K562 (cell line): ENCODE results near the gene PEDS1. TPM values are rescaled to one million over a fixed set of nuclear protein-coding genes. Genes with fewer than 3 reads are reported as not detected.
A peak's percentile ranks its signal among the peaks of the same experiment; 100 is the strongest.

Source experiments
- ATAC-seq: fragments of 200-7000 bp; cut with Tn5 transposase; 3 replicates; pipeline ENCODE4 v1.9.1; 2020; ENCODE audit warnings: moderate library complexity
- BruUV-seq: library from RNA; stranded (reverse); fragments of 400-500 nt; replicated peaks from 2 replicates; lab custom pipeline; 2021; lab: Mats Ljungman, UMichigan
- CTCF ChIA-PET: fragments of 300-600 bp; formaldehyde crosslinking; extraction: SDS; loops from one replicate; lab custom pipeline; 2021; ENCODE audit warnings: low intra/inter-chr PET ratio; lab: Yijun Ruan, JAX
- POLR2A ChIA-PET: fragments of 300-600, 350-650 bp; sonication (Branson Sonifier 250); formaldehyde crosslinking; extraction: SDS; loops from one replicate; lab custom pipeline; 2021; ENCODE audit warnings: antibody characterized with exemption, inconsistent platforms; lab: Yijun Ruan, JAX
- DNase-seq, 4 experiments: peaks; one replicate each; pipeline versions ENCODE4 v3.0.0 to v3.0.0-alpha.2; 2011 to 2018; ENCODE audit warnings: low spot score in 3 of 4, mixed read lengths in 3 of 4; ENCODE audit errors: extremely low read depth in 1 of 4
- FAIRE-seq: peaks from 2 replicates; lab custom pipeline; 2011; peaks lifted over from hg19 to GRCh38; lab: Jason Lieb, UNC
- H2AFZ ChIP-seq: 2 replicates; pipeline ENCODE4 v1.6.0; 2011; ENCODE audit warnings: low read depth, low read length, control low read depth, inconsistent platforms
- H3K27ac ChIP-seq: fragments of 200-600 bp; 3 replicates; pipeline ENCODE4 v1.8.0; 2011; ENCODE audit warnings: low read depth, mild to moderate bottlenecking, control low read depth, inconsistent platforms, low read length, moderate library complexity, mixed read lengths; ENCODE audit errors: extremely low read depth
- H3K27me3 ChIP-seq, 2 experiments: fragments of 300-600 bp in 1 of 2; 2 replicates in 1 of 2; 3 replicates in 1 of 2; pipeline versions ENCODE4 v1.6.0 to v1.8.0; 2011; ENCODE audit warnings: inconsistent platforms in 2 of 2, low read length in 2 of 2, mild to moderate bottlenecking in 1 of 2, mixed read lengths in 1 of 2, moderate library complexity in 1 of 2; ENCODE audit not compliant: control insufficient read depth in 2 of 2, insufficient read depth in 2 of 2
- H3K36me3 ChIP-seq: fragments of 300-600 bp; 3 replicates; pipeline ENCODE4 v1.8.0; 2011; ENCODE audit warnings: mild to moderate bottlenecking, low read length, inconsistent platforms; ENCODE audit not compliant: control insufficient read depth, insufficient read depth
- H3K4me1 ChIP-seq, 2 experiments: fragments of 200-600 bp in 1 of 2; replicated peaks in 1 of 2; 2 replicates in 1 of 2; 3 replicates in 1 of 2; pipeline versions ENCODE4 v1.5.1 to v1.8.0; 2011; ENCODE audit warnings: inconsistent platforms in 2 of 2, low read length in 2 of 2, mild to moderate bottlenecking in 1 of 2, mixed read lengths in 1 of 2, moderate library complexity in 1 of 2; ENCODE audit not compliant: control insufficient read depth in 2 of 2, insufficient read depth in 2 of 2
- H3K4me2 ChIP-seq: 2 replicates; pipeline ENCODE4 v1.6.1; 2011; ENCODE audit warnings: low read length, control low read depth, inconsistent platforms, mixed read lengths; ENCODE audit not compliant: insufficient read depth
- H3K4me3 ChIP-seq: fragments of 200-600 bp; sonication (generic), shearing (Covaris generic); 2 replicates; pipeline ENCODE4 v1.5.1; 2016; ENCODE audit warnings: control low read depth, inconsistent platforms
- H3K79me2 ChIP-seq: fragments of 200-600 bp; 3 replicates; pipeline ENCODE4 v1.8.0; 2011; ENCODE audit warnings: low read length, inconsistent platforms; ENCODE audit not compliant: control insufficient read depth, insufficient read depth
- H3K9ac ChIP-seq, 2 experiments: 2 replicates each; pipeline versions ENCODE4 v1.6.0 to v1.6.1; 2011; ENCODE audit warnings: low read depth in 2 of 2, low read length in 2 of 2, control low read depth in 1 of 2, inconsistent platforms in 1 of 2, mild to moderate bottlenecking in 1 of 2, mixed read lengths in 1 of 2; ENCODE audit not compliant: insufficient read depth in 1 of 2
- H3K9me1 ChIP-seq: one replicate; pipeline ENCODE4 v1.6.0; 2011; ENCODE audit warnings: inconsistent platforms, mild to moderate bottlenecking, low read length, moderate library complexity; ENCODE audit not compliant: control insufficient read depth, insufficient read depth
- H3K9me3 ChIP-seq: replicated peaks from 2 replicates; pipeline ENCODE4 v1.5.1; 2011; ENCODE audit warnings: low read depth, low read length, inconsistent platforms; ENCODE audit not compliant: control insufficient read depth, insufficient read depth
- H4K20me1 ChIP-seq: replicated peaks from 2 replicates; pipeline ENCODE4 v1.6.1; 2011; ENCODE audit warnings: low read length, inconsistent platforms, mixed read lengths; ENCODE audit not compliant: control insufficient read depth, insufficient read depth
- BCLAF1 ChIP-seq, 2 experiments: fragments of 450-650 bp in 1 of 2; IDR thresholded peaks; 2 replicates each; pipeline ENCODE4 v1.6.1; 2011 to 2017; ENCODE audit warnings: low read depth in 2 of 2, antibody characterized with exemption in 1 of 2, borderline replicate concordance in 1 of 2, low read length in 1 of 2, mild to moderate bottlenecking in 1 of 2, mixed read lengths in 1 of 2; ENCODE audit not compliant: control insufficient read depth in 1 of 2
- KLF16 ChIP-seq: IDR thresholded peaks from 2 replicates; pipeline ENCODE4 v1.6.1; 2016; ENCODE audit warnings: antibody characterized with exemption
- NR2C1 ChIP-seq, 2 experiments: fragments of 450-650 bp; IDR thresholded peaks; 2 replicates each; pipeline ENCODE4 v1.6.1; 2017; ENCODE audit warnings: mild to moderate bottlenecking in 2 of 2, antibody characterized with exemption in 1 of 2, inconsistent platforms in 1 of 2, missing compliant biosample characterization in 1 of 2, missing genetic modification characterization in 1 of 2
- POLR2AphosphoS2 ChIP-seq: IDR thresholded peaks from 2 replicates; pipeline ENCODE4 v1.6.1; 2012; ENCODE audit warnings: low read length, improper control_type of control experiment
- ZNF232 ChIP-seq: sonication (generic); formaldehyde crosslinking; IDR thresholded peaks from 2 replicates; pipeline ENCODE4 v1.8.0; 2022; ENCODE audit warnings: mild to moderate bottlenecking, missing genetic modification reagents
- ZNF512 ChIP-seq: IDR thresholded peaks from 2 replicates; pipeline ENCODE4 v1.6.1; 2016; ENCODE audit warnings: missing genetic modification characterization, missing compliant biosample characterization
- WGBS: fragments of 100-300 bp; shearing (Covaris generic); methylation state at CpG from one replicate; pipeline ENCODE4 v1.1.6; 2016; ENCODE audit warnings: low coverage, mixed read lengths; ENCODE audit not compliant: insufficient coverage; ENCODE audit errors: missing lambda C conversion rate; 5-methylcytosine and 5-hydroxymethylcytosine counted together
- in situ Hi-C: fragments of 300-500 bp; cut with MboI; formaldehyde crosslinking; loops from 4 replicates; pipeline ENCODE4 v1.15.0; 2018; ENCODE audit warnings: inconsistent platforms, mixed read lengths
- intact Hi-C: fragments of 100-400 bp; cut with micrococcal nuclease; formaldehyde crosslinking; loops from 2 replicates; pipeline ENCODE4 v1.14.2; 2022
- polyA plus RNA-seq, 8 experiments: library from polyadenylated mRNA; depleted of rRNA in 4 of 8; stranded (reverse) in 5 of 8; unstranded in 3 of 8; fragments of >200 nt; fragmentation: Nextera tagmentation in 2 of 8; fragmentation: Illumina TruSeq in 1 of 8; extraction: Ambion mirVana in 2 of 8; extraction: Trizol in 1 of 8; gene quantifications; 2 replicates each; pipeline versions ENCODE4 v1.2.1 to v1.2.3, GENCODE V29; 2011 to 2014; ENCODE audit warnings: inconsistent platforms in 1 of 8, missing spikeins in 1 of 8
- total RNA-seq, 7 experiments: library from RNA; depleted of rRNA in 6 of 7; stranded (reverse); fragments of >200 nt in 6 of 7; fragmentation: Illumina TruSeq in 2 of 7; extraction: Trizol in 2 of 7; gene quantifications; 2 replicates each; pipeline versions ENCODE4 v1.2.1 to v1.2.3, GENCODE V29; 2011 to 2021; ENCODE audit warnings: low replicate concordance in 1 of 7
- TF ChIP-seq, protein P1 (sequence below), 2 experiments: fragments of 450-650 bp; IDR thresholded peaks; 2 replicates each; pipeline ENCODE4 v1.6.1; 2016
- TF ChIP-seq, protein P2 (sequence below): fragments of 250-450 bp; sonication (Bioruptor Pico); IDR thresholded peaks from 2 replicates; pipeline ENCODE4 v1.5.0; 2021
- TF ChIP-seq, protein P3 (sequence below): sonication (generic); formaldehyde crosslinking; IDR thresholded peaks from 2 replicates; pipeline ENCODE4 v1.4.0; 2020; ENCODE audit warnings: mild to moderate bottlenecking, missing genetic modification reagents

The PEDS1 gene
- total and polyA plus RNA-seq, 9 of the 15 experiments (the other 6 are each of a cell fraction or from before 2014, with no cell fraction given): 2.9 to 38.5 (median 24.2) TPM

GRCh38 chr20:50194831-50195523 is 41.5 kb upstream of the PEDS1 start:
- H4K20me1 ChIP-seq: peaks cover 16% of the 10 kb centered on the region; the same call in 1 of the 2 replicates
- no peak overlapping the region for H3K4me3 ChIP-seq
- ChIA-PET POLR2A (interaction anchor here (0.6 to 2.4 kb wide), 14 partner anchors 8 to 763 kb away, joined by 3 to 17 read pairs (median 4); partner anchors contain the start of gene DPM1), CTCF (no interaction called here)
- H3K27ac ChIP-seq: peak overlapping the region; percentile 4; the same call in 1 of the 3 replicates
- H3K4me1 ChIP-seq: peaks cover 42 to 71% of the 10 kb centered on the region in 2 experiments
- peak overlapping the region; percentile 96 for H3K4me2 ChIP-seq
- intact Hi-C loops: loop anchor here (5.0 kb wide), 1 partner anchor 97 kb away; no protein-coding TSS in a partner anchor
- H3K9me1 ChIP-seq: peaks cover 12% of the 10 kb centered on the region
- H3K9ac ChIP-seq: peak overlapping the region in 1 of 2 experiments; percentile 95; a peak in 2 of 4 replicates
- DNase-seq: peak in 1 of 4 experiments; percentile 46
- no peaks in the 10 kb centered on the region; the same call in 1 of the 2 replicates for H3K9me3 ChIP-seq
- H3K36me3 ChIP-seq: peaks cover 18% of the 10 kb centered on the region
- H3K79me2 ChIP-seq: peaks cover 41% of the 10 kb centered on the region
- no peaks in the 10 kb centered on the region for H3K27me3 ChIP-seq
- peak; percentile 2 for ATAC-seq
- WGBS: 41% methylated on average over 8 of the region's 8 CpGs
- in situ Hi-C loops: no loop called here
- no peak overlapping the region for H2AFZ ChIP-seq
- BruUV-seq: no TSS peak
- FAIRE-seq: peak; percentile 72
- TF ChIP-seq POLR2AphosphoS2: peak; percentile 63
- TF ChIP-seq ZNF512: no peak
- TF ChIP-seq, protein P1, sequence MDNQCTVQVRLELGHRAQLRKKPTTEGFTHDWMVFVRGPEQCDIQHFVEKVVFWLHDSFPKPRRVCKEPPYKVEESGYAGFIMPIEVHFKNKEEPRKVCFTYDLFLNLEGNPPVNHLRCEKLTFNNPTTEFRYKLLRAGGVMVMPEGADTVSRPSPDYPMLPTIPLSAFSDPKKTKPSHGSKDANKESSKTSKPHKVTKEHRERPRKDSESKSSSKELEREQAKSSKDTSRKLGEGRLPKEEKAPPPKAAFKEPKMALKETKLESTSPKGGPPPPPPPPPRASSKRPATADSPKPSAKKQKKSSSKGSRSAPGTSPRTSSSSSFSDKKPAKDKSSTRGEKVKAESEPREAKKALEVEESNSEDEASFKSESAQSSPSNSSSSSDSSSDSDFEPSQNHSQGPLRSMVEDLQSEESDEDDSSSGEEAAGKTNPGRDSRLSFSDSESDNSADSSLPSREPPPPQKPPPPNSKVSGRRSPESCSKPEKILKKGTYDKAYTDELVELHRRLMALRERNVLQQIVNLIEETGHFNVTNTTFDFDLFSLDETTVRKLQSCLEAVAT (IDR thresholded peaks at IDR 0.05): no peak
- no peak for TF ChIP-seq BCLAF1 (IDR thresholded peaks at IDR 0.05; ENCODE audit: borderline replicate concordance in 1 of 2, control insufficient read depth in 1 of 2, low read depth in 2 of 2, low read length in 1 of 2)
- TF ChIP-seq, protein P2, sequence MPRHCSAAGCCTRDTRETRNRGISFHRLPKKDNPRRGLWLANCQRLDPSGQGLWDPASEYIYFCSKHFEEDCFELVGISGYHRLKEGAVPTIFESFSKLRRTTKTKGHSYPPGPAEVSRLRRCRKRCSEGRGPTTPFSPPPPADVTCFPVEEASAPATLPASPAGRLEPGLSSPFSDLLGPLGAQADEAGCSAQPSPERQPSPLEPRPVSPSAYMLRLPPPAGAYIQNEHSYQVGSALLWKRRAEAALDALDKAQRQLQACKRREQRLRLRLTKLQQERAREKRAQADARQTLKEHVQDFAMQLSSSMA (CRISPR knock-in tag): 0 out of 2 replicates have a peak, but pooled peaks have one; percentile 20
- no peak for TF ChIP-seq KLF16
- TF ChIP-seq, protein P3, sequence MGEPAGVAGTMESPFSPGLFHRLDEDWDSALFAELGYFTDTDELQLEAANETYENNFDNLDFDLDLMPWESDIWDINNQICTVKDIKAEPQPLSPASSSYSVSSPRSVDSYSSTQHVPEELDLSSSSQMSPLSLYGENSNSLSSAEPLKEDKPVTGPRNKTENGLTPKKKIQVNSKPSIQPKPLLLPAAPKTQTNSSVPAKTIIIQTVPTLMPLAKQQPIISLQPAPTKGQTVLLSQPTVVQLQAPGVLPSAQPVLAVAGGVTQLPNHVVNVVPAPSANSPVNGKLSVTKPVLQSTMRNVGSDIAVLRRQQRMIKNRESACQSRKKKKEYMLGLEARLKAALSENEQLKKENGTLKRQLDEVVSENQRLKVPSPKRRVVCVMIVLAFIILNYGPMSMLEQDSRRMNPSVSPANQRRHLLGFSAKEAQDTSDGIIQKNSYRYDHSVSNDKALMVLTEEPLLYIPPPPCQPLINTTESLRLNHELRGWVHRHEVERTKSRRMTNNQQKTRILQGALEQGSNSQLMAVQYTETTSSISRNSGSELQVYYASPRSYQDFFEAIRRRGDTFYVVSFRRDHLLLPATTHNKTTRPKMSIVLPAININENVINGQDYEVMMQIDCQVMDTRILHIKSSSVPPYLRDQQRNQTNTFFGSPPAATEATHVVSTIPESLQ (CRISPR knock-in tag): no peak
- TF ChIP-seq ZNF232: no peak
- no peak for TF ChIP-seq NR2C1 (IDR thresholded peaks at IDR 0.05)
- TF ChIP-seq NR2C1 (tag; IDR thresholded peaks at IDR 0.05): no peak
